IMR-90 (cell line): ENCODE data around the gene TTC5. TPM values are rescaled to one million over a fixed set of nuclear protein-coding genes. Genes with fewer than 3 reads are reported as not detected.

Experiments
- ATAC-seq: fragments of 200-7000 bp; cut with Tn5 transposase; 2 replicates; pipeline ENCODE4 v1.9.1; 2020; ENCODE audit warnings: low read depth, mild to moderate bottlenecking, moderate library complexity
- BruUV-seq: library from RNA; stranded (reverse); fragments of 400-500 nt; replicated peaks from 2 replicates; lab custom pipeline; 2021; lab: Mats Ljungman, UMichigan
- CTCF ChIA-PET: fragments of 300-600 bp; formaldehyde crosslinking; extraction: SDS; loops from one replicate; lab custom pipeline; 2021; ENCODE audit warnings: antibody characterized with exemption; lab: Yijun Ruan, JAX
- POLR2A ChIA-PET: fragments of 300-600 bp; sonication (Branson Sonifier 250); formaldehyde crosslinking; loops from one replicate; lab custom pipeline; 2022; ENCODE audit warnings: antibody characterized with exemption; ENCODE audit not compliant: unreplicated experiment; lab: Charles Lee
- DNase-seq: peaks from one replicate; pipeline ENCODE4 v3.0.0; 2013
- H2AFZ ChIP-seq: replicated peaks from 2 replicates; pipeline ENCODE3; 2013; ENCODE audit warnings: low read length, mild to moderate bottlenecking; ENCODE audit not compliant: poor library complexity
- H2AK5ac ChIP-seq: 2 replicates; pipeline ENCODE4 v1.6.1; 2013; ENCODE audit warnings: low read depth, low read length, inconsistent platforms
- H2AK9ac ChIP-seq: replicated peaks from 2 replicates; pipeline ENCODE3; 2013; ENCODE audit warnings: mild to moderate bottlenecking, low read depth, low read length, moderate library complexity; ENCODE audit not compliant: poor library complexity
- H2BK120ac ChIP-seq: 2 replicates; pipeline ENCODE4 v1.6.1; 2013; ENCODE audit warnings: low read depth, low read length, inconsistent platforms
- H2BK15ac ChIP-seq: 3 replicates; pipeline ENCODE4 v1.6.1; 2013; ENCODE audit warnings: low read depth, low read length, inconsistent platforms
- H2BK20ac ChIP-seq: 2 replicates; pipeline ENCODE4 v1.6.1; 2013; ENCODE audit warnings: low read depth, mild to moderate bottlenecking, inconsistent platforms, low read length, moderate library complexity
- H2BK5ac ChIP-seq: 2 replicates; pipeline ENCODE4 v1.6.1; 2013; ENCODE audit warnings: mild to moderate bottlenecking, low read depth, low read length, inconsistent platforms; ENCODE audit not compliant: poor library complexity, severe bottlenecking
- H3K14ac ChIP-seq: replicated peaks from 2 replicates; pipeline ENCODE4 v1.6.1; 2013; ENCODE audit warnings: low read depth, low read length, inconsistent platforms
- H3K18ac ChIP-seq: 2 replicates; pipeline ENCODE4 v1.6.1; 2013; ENCODE audit warnings: low read depth, low read length, control low read depth
- H3K23ac ChIP-seq: 2 replicates; pipeline ENCODE4 v1.6.1; 2013; ENCODE audit warnings: low read depth, low read length, inconsistent platforms
- H3K27ac ChIP-seq: 2 replicates; pipeline ENCODE4 v1.5.1; 2013; ENCODE audit warnings: mild to moderate bottlenecking, control low read depth, low read length; ENCODE audit not compliant: insufficient read depth
- H3K27me3 ChIP-seq: 2 replicates; pipeline ENCODE4 v1.6.1; 2013; ENCODE audit warnings: low read length; ENCODE audit not compliant: control insufficient read depth, insufficient read depth
- H3K36me3 ChIP-seq: 2 replicates; pipeline ENCODE4 v1.6.1; 2013; ENCODE audit warnings: low read length, mixed read lengths; ENCODE audit not compliant: control insufficient read depth, insufficient read depth
- H3K4ac ChIP-seq: 2 replicates; pipeline ENCODE4 v1.6.1; 2013; ENCODE audit warnings: low read depth, low read length, inconsistent platforms
- H3K4me1 ChIP-seq: 2 replicates; pipeline ENCODE4 v1.6.1; 2013; ENCODE audit warnings: low read length, mixed read lengths; ENCODE audit not compliant: control insufficient read depth, insufficient read depth
- H3K4me2 ChIP-seq: 2 replicates; pipeline ENCODE4 v1.6.1; 2013; ENCODE audit warnings: low read depth, mild to moderate bottlenecking, control low read depth, low read length, moderate library complexity
- H3K4me3 ChIP-seq: 2 replicates; pipeline ENCODE4 v1.5.1; 2013; ENCODE audit warnings: low read depth, mild to moderate bottlenecking, control low read depth, low read length, moderate library complexity; ENCODE audit not compliant: insufficient read depth
- H3K56ac ChIP-seq: 2 replicates; pipeline ENCODE4 v1.6.1; 2013; ENCODE audit warnings: low read length, inconsistent platforms; ENCODE audit not compliant: insufficient read depth; ENCODE audit errors: extremely low read depth
- H3K79me1 ChIP-seq, 2 experiments: 2 replicates each; pipeline ENCODE4 v1.6.1; 2013; ENCODE audit warnings: low read length in 2 of 2, inconsistent platforms in 1 of 2, low read depth in 1 of 2
- H3K9ac ChIP-seq: 2 replicates; pipeline ENCODE4 v1.6.1; 2013; ENCODE audit warnings: low read depth, low read length, control low read depth
- H3K9me1 ChIP-seq: 2 replicates; pipeline ENCODE4 v1.6.1; 2013; ENCODE audit warnings: low read length, inconsistent platforms; ENCODE audit not compliant: insufficient read depth
- H3K9me3 ChIP-seq: 2 replicates; pipeline ENCODE4 v1.6.1; 2013; ENCODE audit warnings: low read length; ENCODE audit not compliant: control insufficient read depth, insufficient read depth
- H4K20me1 ChIP-seq: 2 replicates; pipeline ENCODE4 v1.6.1; 2013; ENCODE audit warnings: low read length, inconsistent platforms; ENCODE audit not compliant: insufficient read depth
- H4K5ac ChIP-seq: 2 replicates; pipeline ENCODE4 v1.6.1; 2013; ENCODE audit warnings: mild to moderate bottlenecking, low read depth, low read length, control low read depth
- H4K8ac ChIP-seq, 2 experiments: 2 replicates each; pipeline ENCODE4 v1.6.1; 2013; ENCODE audit warnings: low read depth in 2 of 2, low read length in 2 of 2, control low read depth in 1 of 2, inconsistent platforms in 1 of 2
- H4K91ac ChIP-seq: 2 replicates; pipeline ENCODE4 v1.6.1; 2013; ENCODE audit warnings: low read depth, low read length, inconsistent platforms; ENCODE audit not compliant: insufficient read depth
- BHLHE40 ChIP-seq: fragments of 150-350 bp; IDR thresholded peaks from 2 replicates; pipeline ENCODE4 v1.6.1; 2016; ENCODE audit warnings: mild to moderate bottlenecking, low read depth, low read length
- CEBPB ChIP-seq: IDR thresholded peaks from 2 replicates; pipeline ENCODE4 v1.6.1; 2012; ENCODE audit warnings: low read depth, low read length, improper control_type of control experiment
- CHD1 ChIP-seq: IDR thresholded peaks from 2 replicates; pipeline ENCODE4 v1.6.1; 2012; ENCODE audit warnings: low read depth, low read length, improper control_type of control experiment
- FOS ChIP-seq: fragments of 150-350 bp; IDR thresholded peaks from 2 replicates; pipeline ENCODE4 v1.6.1; 2016; ENCODE audit warnings: low read depth, low read length
- MAFK ChIP-seq: IDR thresholded peaks from 2 replicates; pipeline ENCODE4 v1.6.1; 2012; ENCODE audit warnings: low read depth, low read length, improper control_type of control experiment
- MAZ ChIP-seq: IDR thresholded peaks from 2 replicates; pipeline ENCODE4 v1.6.1; 2012; ENCODE audit warnings: low read depth, mild to moderate bottlenecking, low read length, improper control_type of control experiment, moderate library complexity, borderline replicate concordance
- MXI1 ChIP-seq: IDR thresholded peaks from 2 replicates; pipeline ENCODE4 v1.6.1; 2012; ENCODE audit warnings: low read depth, mild to moderate bottlenecking, low read length, moderate library complexity, borderline replicate concordance
- NFE2L2 ChIP-seq: fragments of 150-350 bp; IDR thresholded peaks from 2 replicates; pipeline ENCODE4 v1.6.1; 2016; ENCODE audit warnings: low read depth, mild to moderate bottlenecking, low read length
- POLR2A ChIP-seq: IDR thresholded peaks from 2 replicates; pipeline ENCODE4 v1.6.1; 2012; ENCODE audit warnings: mild to moderate bottlenecking, low read depth, low read length
- RAD21 ChIP-seq: IDR thresholded peaks from 2 replicates; pipeline ENCODE4 v1.6.1; 2012; ENCODE audit warnings: low read length, improper control_type of control experiment
- RCOR1 ChIP-seq: IDR thresholded peaks from 2 replicates; pipeline ENCODE4 v1.6.1; 2012; ENCODE audit warnings: mild to moderate bottlenecking, low read length, improper control_type of control experiment; ENCODE audit not compliant: insufficient replicate concordance
- RFX5 ChIP-seq: IDR thresholded peaks from 2 replicates; pipeline ENCODE4 v1.8.0; 2012; ENCODE audit warnings: low read depth, mild to moderate bottlenecking, low read length, moderate library complexity
- SMC3 ChIP-seq: fragments of 150-350 bp; IDR thresholded peaks from 2 replicates; pipeline ENCODE4 v1.6.1; 2016; ENCODE audit warnings: low read depth, mild to moderate bottlenecking, antibody characterized with exemption, low read length, moderate library complexity
- WGBS, 2 experiments: methylation state at CpG; one replicate each; pipeline versions ENCODE4 v1.1.5 to v1.1.7; 2013; ENCODE audit warnings: missing lambda C conversion rate in 2 of 2; ENCODE audit not compliant: insufficient read length in 1 of 2; ENCODE audit errors: extremely low coverage in 2 of 2; 5-methylcytosine and 5-hydroxymethylcytosine counted together
- dilution Hi-C: fragments of 300-500 bp; cut with HindIII; formaldehyde crosslinking; loops from one replicate; pipeline ENCODE4 v1.14.3; 2018; ENCODE audit warnings: low sequenced_read_pairs; ENCODE audit not compliant: unreplicated experiment
- in situ Hi-C: fragments of 300-500 bp; cut with MboI; formaldehyde crosslinking; loops from 3 replicates; pipeline ENCODE4 v1.14.3; 2019; ENCODE audit warnings: low sequenced_read_pairs, inconsistent platforms, mixed read lengths
- intact Hi-C: fragments of 100-400 bp; cut with micrococcal nuclease; formaldehyde crosslinking; loops from 2 replicates; pipeline ENCODE4 v1.10.0; 2022
- polyA plus RNA-seq, 3 experiments: library from polyadenylated mRNA; depleted of rRNA; stranded (reverse); fragments of >200 nt; gene quantifications; 2 replicates each; pipeline ENCODE4 v1.2.3, GENCODE V29; 2012; ENCODE audit warnings: low replicate concordance in 1 of 3
- total RNA-seq: library from RNA; depleted of rRNA; stranded (reverse); fragments of >200 nt; gene quantifications from 2 replicates; pipeline ENCODE4 v1.2.3, GENCODE V29; 2012
- TF ChIP-seq, protein P1 (sequence below): conservative IDR thresholded peaks from 2 replicates; pipeline ENCODE4 v1.5.1; 2012; ENCODE audit warnings: mild to moderate bottlenecking, low read depth, low read length, improper control_type of control experiment
- TF ChIP-seq, protein P2 (sequence below): fragments of 150-350 bp; IDR thresholded peaks from 2 replicates; pipeline ENCODE4 v1.6.1; 2016; ENCODE audit warnings: low read depth, mild to moderate bottlenecking, low read length, moderate library complexity, borderline replicate concordance
- TF ChIP-seq, protein P3 (sequence below): fragments of 150-350 bp; IDR thresholded peaks from 2 replicates; pipeline ENCODE4 v1.6.1; 2017; ENCODE audit warnings: mild to moderate bottlenecking, antibody characterized with exemption, low read length, low read depth

Gene TTC5
- total and polyA plus RNA-seq, 2 of the 4 experiments (the other 2 are of a cell fraction), result 9.8 to 29.4 TPM

DNA sequence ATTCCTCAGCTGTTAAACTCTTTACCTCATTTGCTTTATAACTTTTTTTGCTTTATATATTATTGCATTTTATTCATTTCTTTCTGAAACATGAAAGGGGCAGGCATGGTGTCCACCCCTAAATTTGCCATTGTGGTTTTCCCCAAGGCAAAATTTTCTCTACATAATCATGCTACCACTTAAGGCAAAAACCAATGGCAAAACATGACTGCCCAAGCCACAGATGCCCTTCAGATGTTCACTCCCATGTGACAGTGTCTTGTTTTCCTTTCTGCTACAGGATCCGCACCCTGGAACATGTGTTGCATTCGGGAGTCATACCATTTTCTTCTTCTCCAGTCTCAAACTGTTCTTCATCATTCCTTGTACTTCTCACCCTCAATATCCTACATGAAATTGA lies 28.3 kb downstream of the TTC5 start:
- Histone ChIP-seq H2AK5ac (no peak overlapping the region), H3K4me3 (no peak overlapping the region), H4K8ac (no peak overlapping the region), H2BK5ac (no peak overlapping the region), H3K9me3 (peaks cover 3% of the 10 kb centered on the region; the same call in 1 of the 2 replicates), H3K36me3 (peaks cover 5% of the 10 kb centered on the region), H4K91ac (no peak overlapping the region), H3K23ac (no peak overlapping the region), H2AFZ (no peak overlapping the region), H3K4me1 (no peaks in the 10 kb centered on the region), H4K20me1 (no peaks in the 10 kb centered on the region), H3K4me2 (no peak overlapping the region), H2BK15ac (no peak overlapping the region), H3K14ac (no peak overlapping the region), H3K56ac (no peak overlapping the region), H3K9ac (no peak overlapping the region), H3K27ac (no peak overlapping the region), H3K4ac (no peak overlapping the region), H3K79me1 (no peaks in the 10 kb centered on the region), H2BK120ac (no peak overlapping the region), H3K9me1 (no peaks in the 10 kb centered on the region), H2BK20ac (no peak overlapping the region), H4K5ac (no peak overlapping the region), H2AK9ac (no peak overlapping the region), H3K18ac (no peak overlapping the region), H3K27me3 (no peaks in the 10 kb centered on the region)
- in situ Hi-C loops, result no loop called here
- ATAC-seq (no peak), DNase-seq (no peak)
- dilution Hi-C loops, result no loop called here
- CTCF ChIA-PET, result no interaction called here
- TF ChIP-seq BHLHE40 (no peak), RFX5 (no peak), SMC3 (no peak), CHD1 (no peak), POLR2A (no peak), MAFK (no peak), MAZ (no peak), RAD21 (no peak), CEBPB (no peak), MXI1 (no peak), FOS (no peak), NFE2L2 (no peak), RCOR1 (no peak)
- TF ChIP-seq, protein P1, sequence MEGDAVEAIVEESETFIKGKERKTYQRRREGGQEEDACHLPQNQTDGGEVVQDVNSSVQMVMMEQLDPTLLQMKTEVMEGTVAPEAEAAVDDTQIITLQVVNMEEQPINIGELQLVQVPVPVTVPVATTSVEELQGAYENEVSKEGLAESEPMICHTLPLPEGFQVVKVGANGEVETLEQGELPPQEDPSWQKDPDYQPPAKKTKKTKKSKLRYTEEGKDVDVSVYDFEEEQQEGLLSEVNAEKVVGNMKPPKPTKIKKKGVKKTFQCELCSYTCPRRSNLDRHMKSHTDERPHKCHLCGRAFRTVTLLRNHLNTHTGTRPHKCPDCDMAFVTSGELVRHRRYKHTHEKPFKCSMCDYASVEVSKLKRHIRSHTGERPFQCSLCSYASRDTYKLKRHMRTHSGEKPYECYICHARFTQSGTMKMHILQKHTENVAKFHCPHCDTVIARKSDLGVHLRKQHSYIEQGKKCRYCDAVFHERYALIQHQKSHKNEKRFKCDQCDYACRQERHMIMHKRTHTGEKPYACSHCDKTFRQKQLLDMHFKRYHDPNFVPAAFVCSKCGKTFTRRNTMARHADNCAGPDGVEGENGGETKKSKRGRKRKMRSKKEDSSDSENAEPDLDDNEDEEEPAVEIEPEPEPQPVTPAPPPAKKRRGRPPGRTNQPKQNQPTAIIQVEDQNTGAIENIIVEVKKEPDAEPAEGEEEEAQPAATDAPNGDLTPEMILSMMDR, result no peak
- TF ChIP-seq, protein P2, sequence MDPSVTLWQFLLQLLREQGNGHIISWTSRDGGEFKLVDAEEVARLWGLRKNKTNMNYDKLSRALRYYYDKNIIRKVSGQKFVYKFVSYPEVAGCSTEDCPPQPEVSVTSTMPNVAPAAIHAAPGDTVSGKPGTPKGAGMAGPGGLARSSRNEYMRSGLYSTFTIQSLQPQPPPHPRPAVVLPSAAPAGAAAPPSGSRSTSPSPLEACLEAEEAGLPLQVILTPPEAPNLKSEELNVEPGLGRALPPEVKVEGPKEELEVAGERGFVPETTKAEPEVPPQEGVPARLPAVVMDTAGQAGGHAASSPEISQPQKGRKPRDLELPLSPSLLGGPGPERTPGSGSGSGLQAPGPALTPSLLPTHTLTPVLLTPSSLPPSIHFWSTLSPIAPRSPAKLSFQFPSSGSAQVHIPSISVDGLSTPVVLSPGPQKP, result no peak
- TF ChIP-seq, protein P3, sequence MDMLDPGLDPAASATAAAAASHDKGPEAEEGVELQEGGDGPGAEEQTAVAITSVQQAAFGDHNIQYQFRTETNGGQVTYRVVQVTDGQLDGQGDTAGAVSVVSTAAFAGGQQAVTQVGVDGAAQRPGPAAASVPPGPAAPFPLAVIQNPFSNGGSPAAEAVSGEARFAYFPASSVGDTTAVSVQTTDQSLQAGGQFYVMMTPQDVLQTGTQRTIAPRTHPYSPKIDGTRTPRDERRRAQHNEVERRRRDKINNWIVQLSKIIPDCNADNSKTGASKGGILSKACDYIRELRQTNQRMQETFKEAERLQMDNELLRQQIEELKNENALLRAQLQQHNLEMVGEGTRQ, result no peak
- BruUV-seq, result no TSS peak
- intact Hi-C loops, result no loop called here
- WGBS, 2 experiments, result 100% methylated on average over 2 of the region's 2 CpGs; no CpG with 5 or more reads in 1 of the 2 experiments
- POLR2A ChIA-PET, result no interaction called here
